K562 (cell line): Measurements from ENCODE around the gene CLDN10. TPM values are rescaled to one million over a fixed set of nuclear protein-coding genes. Genes with fewer than 3 reads are reported as not detected.
"Not testable (repeated sequence)": the region's sequence is repeated elsewhere in the genome, so short reads cannot be mapped to it uniquely, and the experiment has no call there.

Source experiments
- ATAC-seq: fragments of 200-7000 bp; cut with Tn5 transposase; 3 replicates; pipeline ENCODE4 v1.9.1; 2020; ENCODE audit warnings: moderate library complexity
- BruUV-seq: library from RNA; stranded (reverse); fragments of 400-500 nt; replicated peaks from 2 replicates; lab custom pipeline; 2021; lab: Mats Ljungman, UMichigan
- CTCF ChIA-PET: fragments of 300-600 bp; formaldehyde crosslinking; extraction: SDS; loops from one replicate; lab custom pipeline; 2021; ENCODE audit warnings: low intra/inter-chr PET ratio; lab: Yijun Ruan, JAX
- POLR2A ChIA-PET: fragments of 300-600, 350-650 bp; sonication (Branson Sonifier 250); formaldehyde crosslinking; extraction: SDS; loops from one replicate; lab custom pipeline; 2021; ENCODE audit warnings: antibody characterized with exemption, inconsistent platforms; lab: Yijun Ruan, JAX
- DNase-seq, 4 experiments: peaks; one replicate each; pipeline versions ENCODE4 v3.0.0 to v3.0.0-alpha.2; 2011 to 2018; ENCODE audit warnings: low spot score in 3 of 4, mixed read lengths in 3 of 4; ENCODE audit errors: extremely low read depth in 1 of 4
- FAIRE-seq: peaks from 2 replicates; lab custom pipeline; 2011; peaks lifted over from hg19 to GRCh38; lab: Jason Lieb, UNC
- H2AFZ ChIP-seq: 2 replicates; pipeline ENCODE4 v1.6.0; 2011; ENCODE audit warnings: low read depth, low read length, control low read depth, inconsistent platforms
- H3K27ac ChIP-seq: fragments of 200-600 bp; 3 replicates; pipeline ENCODE4 v1.8.0; 2011; ENCODE audit warnings: low read depth, mild to moderate bottlenecking, control low read depth, inconsistent platforms, low read length, moderate library complexity, mixed read lengths; ENCODE audit errors: extremely low read depth
- H3K27me3 ChIP-seq, 2 experiments: fragments of 300-600 bp in 1 of 2; 2 replicates in 1 of 2; 3 replicates in 1 of 2; pipeline versions ENCODE4 v1.6.0 to v1.8.0; 2011; ENCODE audit warnings: inconsistent platforms in 2 of 2, low read length in 2 of 2, mild to moderate bottlenecking in 1 of 2, mixed read lengths in 1 of 2, moderate library complexity in 1 of 2; ENCODE audit not compliant: control insufficient read depth in 2 of 2, insufficient read depth in 2 of 2
- H3K36me3 ChIP-seq: fragments of 300-600 bp; 3 replicates; pipeline ENCODE4 v1.8.0; 2011; ENCODE audit warnings: mild to moderate bottlenecking, low read length, inconsistent platforms; ENCODE audit not compliant: control insufficient read depth, insufficient read depth
- H3K4me1 ChIP-seq, 2 experiments: fragments of 200-600 bp in 1 of 2; replicated peaks in 1 of 2; 2 replicates in 1 of 2; 3 replicates in 1 of 2; pipeline versions ENCODE4 v1.5.1 to v1.8.0; 2011; ENCODE audit warnings: inconsistent platforms in 2 of 2, low read length in 2 of 2, mild to moderate bottlenecking in 1 of 2, mixed read lengths in 1 of 2, moderate library complexity in 1 of 2; ENCODE audit not compliant: control insufficient read depth in 2 of 2, insufficient read depth in 2 of 2
- H3K4me2 ChIP-seq: 2 replicates; pipeline ENCODE4 v1.6.1; 2011; ENCODE audit warnings: low read length, control low read depth, inconsistent platforms, mixed read lengths; ENCODE audit not compliant: insufficient read depth
- H3K4me3 ChIP-seq: fragments of 200-600 bp; sonication (generic), shearing (Covaris generic); 2 replicates; pipeline ENCODE4 v1.5.1; 2016; ENCODE audit warnings: control low read depth, inconsistent platforms
- H3K79me2 ChIP-seq: fragments of 200-600 bp; 3 replicates; pipeline ENCODE4 v1.8.0; 2011; ENCODE audit warnings: low read length, inconsistent platforms; ENCODE audit not compliant: control insufficient read depth, insufficient read depth
- H3K9ac ChIP-seq, 2 experiments: 2 replicates each; pipeline versions ENCODE4 v1.6.0 to v1.6.1; 2011; ENCODE audit warnings: low read depth in 2 of 2, low read length in 2 of 2, control low read depth in 1 of 2, inconsistent platforms in 1 of 2, mild to moderate bottlenecking in 1 of 2, mixed read lengths in 1 of 2; ENCODE audit not compliant: insufficient read depth in 1 of 2
- H3K9me1 ChIP-seq: one replicate; pipeline ENCODE4 v1.6.0; 2011; ENCODE audit warnings: inconsistent platforms, mild to moderate bottlenecking, low read length, moderate library complexity; ENCODE audit not compliant: control insufficient read depth, insufficient read depth
- H3K9me3 ChIP-seq: replicated peaks from 2 replicates; pipeline ENCODE4 v1.5.1; 2011; ENCODE audit warnings: low read depth, low read length, inconsistent platforms; ENCODE audit not compliant: control insufficient read depth, insufficient read depth
- H4K20me1 ChIP-seq: replicated peaks from 2 replicates; pipeline ENCODE4 v1.6.1; 2011; ENCODE audit warnings: low read length, inconsistent platforms, mixed read lengths; ENCODE audit not compliant: control insufficient read depth, insufficient read depth
- ZNF79 ChIP-seq: fragments of 250-450 bp; sonication (Bioruptor Pico); IDR thresholded peaks from 2 replicates; pipeline ENCODE4 v1.4.0; 2020; ENCODE audit warnings: low read depth, mild to moderate bottlenecking, moderate library complexity
- WGBS: fragments of 100-300 bp; shearing (Covaris generic); methylation state at CpG from one replicate; pipeline ENCODE4 v1.1.6; 2016; ENCODE audit warnings: low coverage, mixed read lengths; ENCODE audit not compliant: insufficient coverage; ENCODE audit errors: missing lambda C conversion rate; 5-methylcytosine and 5-hydroxymethylcytosine counted together
- in situ Hi-C: fragments of 300-500 bp; cut with MboI; formaldehyde crosslinking; loops from 4 replicates; pipeline ENCODE4 v1.15.0; 2018; ENCODE audit warnings: inconsistent platforms, mixed read lengths
- intact Hi-C: fragments of 100-400 bp; cut with micrococcal nuclease; formaldehyde crosslinking; loops from 2 replicates; pipeline ENCODE4 v1.14.2; 2022
- polyA plus RNA-seq, 8 experiments: library from polyadenylated mRNA; depleted of rRNA in 4 of 8; stranded (reverse) in 5 of 8; unstranded in 3 of 8; fragments of >200 nt; fragmentation: Nextera tagmentation in 2 of 8; fragmentation: Illumina TruSeq in 1 of 8; extraction: Ambion mirVana in 2 of 8; extraction: Trizol in 1 of 8; gene quantifications; 2 replicates each; pipeline versions ENCODE4 v1.2.1 to v1.2.3, GENCODE V29; 2011 to 2014; ENCODE audit warnings: inconsistent platforms in 1 of 8, missing spikeins in 1 of 8
- total RNA-seq, 7 experiments: library from RNA; depleted of rRNA in 6 of 7; stranded (reverse); fragments of >200 nt in 6 of 7; fragmentation: Illumina TruSeq in 2 of 7; extraction: Trizol in 2 of 7; gene quantifications; 2 replicates each; pipeline versions ENCODE4 v1.2.1 to v1.2.3, GENCODE V29; 2011 to 2021; ENCODE audit warnings: low replicate concordance in 1 of 7

The CLDN10 gene
- total and polyA plus RNA-seq, 9 of the 15 experiments (the other 6 are each of a cell fraction or from before 2014, with no cell fraction given), result not detected

DNA sequence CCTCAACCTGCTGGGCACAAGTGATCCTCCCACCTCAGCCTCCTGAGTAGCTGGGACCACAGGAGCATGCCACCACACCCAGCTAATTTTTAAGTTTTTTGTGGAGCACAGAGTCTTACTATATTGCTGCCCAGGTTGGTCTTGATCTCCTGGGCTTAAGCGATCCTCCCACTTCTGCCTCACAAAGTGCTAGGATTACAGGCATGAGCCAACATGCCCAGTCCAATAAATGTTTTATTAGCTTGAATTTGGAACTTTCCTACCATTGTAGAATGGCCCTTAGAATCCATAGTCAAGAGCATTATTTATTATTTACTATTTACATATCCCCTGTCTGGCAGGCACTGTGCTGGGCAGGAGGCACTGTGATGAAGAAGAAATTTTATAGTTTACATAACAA is 39.6 kb upstream of the CLDN10 start:
- no peak overlapping the region for H3K9ac ChIP-seq
- H3K9me1 ChIP-seq, result no peaks in the 10 kb centered on the region
- FAIRE-seq (no peak), DNase-seq (no peak), ATAC-seq (no peak)
- 0% methylated on average over 1 of the region's 1 CpG for WGBS
- in situ Hi-C loops (loop anchor here (25.0 kb wide), 1 partner anchor 1449 kb away; no protein-coding TSS in a partner anchor), intact Hi-C loops (no loop called here)
- POLR2A ChIA-PET, result no interaction called here
- no peak overlapping the region for H3K4me2 ChIP-seq
- H3K4me3 ChIP-seq, result no peak overlapping the region
- H3K27ac ChIP-seq, result no peak overlapping the region
- H3K4me1 ChIP-seq, result no peaks in the 10 kb centered on the region
- H3K27me3 ChIP-seq, result no peaks in the 10 kb centered on the region; a peak in 1 of 5 replicates
- no peak for TF ChIP-seq ZNF79 (CRISPR knock-in tag)
- no peaks in the 10 kb centered on the region for H3K79me2 ChIP-seq
- no peaks in the 10 kb centered on the region for H3K9me3 ChIP-seq
- CTCF ChIA-PET, result no interaction called here
- H2AFZ ChIP-seq, result no peak overlapping the region
- no TSS peak for BruUV-seq
- no peaks in the 10 kb centered on the region for H3K36me3 ChIP-seq
- H4K20me1 ChIP-seq, result no peaks in the 10 kb centered on the region

DNA sequence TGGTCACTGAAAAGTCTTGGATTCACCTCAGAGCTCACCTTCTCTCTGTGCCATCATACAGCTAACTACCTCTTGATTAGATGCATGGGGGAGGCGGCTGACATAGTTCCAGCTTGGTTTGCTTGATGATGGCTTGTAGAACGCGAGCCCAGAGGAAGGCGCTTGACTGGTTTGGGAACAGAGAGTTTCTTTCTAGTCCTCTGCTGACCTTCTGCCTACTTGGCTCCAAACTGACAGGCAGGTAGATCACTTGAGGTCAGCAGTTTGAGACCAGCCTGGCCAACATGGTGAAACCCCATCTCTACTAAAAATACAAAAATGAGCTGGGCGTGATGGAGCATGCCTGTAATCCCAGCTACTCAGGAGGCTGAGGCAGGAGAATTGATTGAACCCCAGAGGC is 36.9 kb upstream of the CLDN10 start:
- CTCF ChIA-PET, H3K9me1 ChIP-seq, H3K27ac ChIP-seq, H3K36me3 ChIP-seq, H4K20me1 ChIP-seq, H3K4me1 ChIP-seq, H3K4me2 ChIP-seq, FAIRE-seq, H3K79me2 ChIP-seq, H2AFZ ChIP-seq, BruUV-seq, ATAC-seq, H3K9me3 ChIP-seq, H3K9ac ChIP-seq, H3K27me3 ChIP-seq, intact Hi-C loops, DNase-seq, H3K4me3 ChIP-seq: not testable (repeated sequence)
- POLR2A ChIA-PET, result interaction anchor here (0.6 kb wide), 1 partner anchor 635 kb away, joined by 5 read pairs; no protein-coding TSS in a partner anchor
- in situ Hi-C loops, result loop anchor here (25.0 kb wide), 1 partner anchor 1447 kb away; no protein-coding TSS in a partner anchor
- 0% methylated on average over 4 of the region's 5 CpGs for WGBS
